Adrenal gland (tissue), 5 donors: Measurements from ENCODE around the gene RFLNA.

Source experiments
- CTCF ChIP-seq, 6 experiments: fragments of 450-650 bp in 4 of 6; fragments of 200-600 bp in 2 of 6; sonication (generic) in 1 of 6; IDR thresholded peaks; 1 replicate in 5 of 6; 2 replicates in 1 of 6; pipeline versions ENCODE4 v1.5.1 to v1.8.0; 2016 to 2021; ENCODE audit warnings: antibody characterized with exemption in 6 of 6, mild to moderate bottlenecking in 2 of 6, moderate library complexity in 1 of 6
- POLR2A ChIP-seq, 2 donors: fragments of 450-650 bp; IDR thresholded peaks; one replicate each; pipeline ENCODE4 v1.6.1; 2017; ENCODE audit warnings: antibody characterized with exemption in 2 of 2, mild to moderate bottlenecking in 2 of 2, moderate library complexity in 1 of 2
- donor health status: DM: no; HTN: no; CAD: no.

DNA sequence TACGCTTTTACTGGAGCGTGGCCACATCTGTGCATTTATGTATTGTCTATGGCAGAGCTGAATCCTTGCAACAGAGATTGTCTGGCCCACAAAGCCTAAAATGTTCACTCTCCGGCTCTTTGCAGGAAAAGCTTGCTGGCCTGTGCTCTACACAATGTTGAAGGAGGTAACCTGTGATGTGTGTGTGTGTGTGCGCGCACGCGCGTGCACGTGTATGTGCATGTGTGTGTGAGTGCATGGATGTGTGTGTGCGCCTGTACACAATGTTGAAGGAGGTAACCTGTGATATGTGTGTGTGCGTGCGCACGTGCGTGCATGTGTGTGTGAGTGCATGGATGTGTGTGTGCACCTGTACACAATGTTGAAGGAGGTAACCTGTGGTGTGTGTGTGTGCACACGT, 62.7 kb downstream of the RFLNA start:
- TF ChIP-seq POLR2A (IDR thresholded peaks at IDR 0.05) (no peak), CTCF (IDR thresholded peaks at IDR 0.05) (no peak)
